ENCODE data around the gene BTF3.

Gene BTF3

DNA sequence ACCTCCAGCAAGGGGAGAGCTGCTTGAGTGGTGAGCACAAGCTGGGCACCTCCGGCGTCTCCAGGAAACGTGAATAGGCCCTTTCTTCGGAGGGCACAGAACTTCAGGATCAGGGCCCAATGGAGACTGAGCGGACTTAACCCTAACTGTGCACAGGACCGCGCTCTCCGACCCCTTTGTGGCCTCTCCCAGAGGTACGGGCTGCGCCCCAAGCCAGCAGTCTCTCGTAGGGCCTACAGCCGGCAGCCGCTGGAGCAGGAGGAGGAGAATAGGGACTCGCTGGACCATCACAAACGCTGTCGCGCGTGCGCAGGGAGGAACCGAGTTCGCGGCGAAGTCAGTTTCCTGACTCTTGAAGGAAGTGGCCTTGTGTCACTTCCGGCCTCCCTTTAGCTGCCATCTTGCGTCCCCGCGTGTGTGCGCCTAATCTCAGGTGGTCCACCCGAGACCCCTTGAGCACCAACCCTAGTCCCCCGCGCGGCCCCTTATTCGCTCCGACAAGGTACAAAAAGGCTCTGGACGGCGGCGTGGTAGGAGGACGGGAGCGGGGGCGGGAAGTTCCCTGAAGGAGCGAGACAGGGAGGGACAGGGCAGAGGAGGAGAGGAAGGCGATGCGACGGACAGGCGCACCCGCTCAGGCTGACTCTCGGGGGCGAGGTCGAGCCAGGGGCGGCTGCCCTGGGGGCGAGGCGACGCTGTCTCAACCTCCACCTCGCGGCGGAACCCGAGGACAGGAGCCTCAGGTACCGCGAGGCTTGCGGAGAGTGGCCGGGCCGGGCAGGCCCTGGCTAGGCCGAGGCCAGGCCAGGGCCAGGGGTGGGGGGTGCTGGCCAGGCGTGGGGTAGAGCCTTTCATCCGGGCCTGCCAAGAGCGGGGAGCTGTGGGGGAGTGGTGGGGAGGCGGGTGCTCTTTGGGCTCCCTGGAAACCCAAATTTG lies at the start of gene BTF3:
BTF3 (plus strand) TSS at position 386 of the 936 bp plus-strand sequence; CDS start at position 612, 226 bp downstream.
- H3K4me1 ChIP-seq (ENCODE audit: insufficient read depth, low read length) = peaks cover 41% of the 10 kb centered on the region
- no peak for TF ChIP-seq EZH2 (IDR thresholded peaks at IDR 0.05; ENCODE audit: borderline replicate concordance, low read depth, low read length, severe bottlenecking)
- TF ChIP-seq, protein P1, sequence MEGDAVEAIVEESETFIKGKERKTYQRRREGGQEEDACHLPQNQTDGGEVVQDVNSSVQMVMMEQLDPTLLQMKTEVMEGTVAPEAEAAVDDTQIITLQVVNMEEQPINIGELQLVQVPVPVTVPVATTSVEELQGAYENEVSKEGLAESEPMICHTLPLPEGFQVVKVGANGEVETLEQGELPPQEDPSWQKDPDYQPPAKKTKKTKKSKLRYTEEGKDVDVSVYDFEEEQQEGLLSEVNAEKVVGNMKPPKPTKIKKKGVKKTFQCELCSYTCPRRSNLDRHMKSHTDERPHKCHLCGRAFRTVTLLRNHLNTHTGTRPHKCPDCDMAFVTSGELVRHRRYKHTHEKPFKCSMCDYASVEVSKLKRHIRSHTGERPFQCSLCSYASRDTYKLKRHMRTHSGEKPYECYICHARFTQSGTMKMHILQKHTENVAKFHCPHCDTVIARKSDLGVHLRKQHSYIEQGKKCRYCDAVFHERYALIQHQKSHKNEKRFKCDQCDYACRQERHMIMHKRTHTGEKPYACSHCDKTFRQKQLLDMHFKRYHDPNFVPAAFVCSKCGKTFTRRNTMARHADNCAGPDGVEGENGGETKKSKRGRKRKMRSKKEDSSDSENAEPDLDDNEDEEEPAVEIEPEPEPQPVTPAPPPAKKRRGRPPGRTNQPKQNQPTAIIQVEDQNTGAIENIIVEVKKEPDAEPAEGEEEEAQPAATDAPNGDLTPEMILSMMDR (IDR thresholded peaks at IDR 0.05; ENCODE audit: borderline replicate concordance, extremely low read depth, low read length, poor library complexity, severe bottlenecking) = no peak
- DNase-seq = peak; percentile 95
- peaks cover 48% of the 10 kb centered on the region for H3K36me3 ChIP-seq (ENCODE audit: insufficient read depth, low read length)
- peak within 1 kb of the TSS; percentile 96 for H2AFZ ChIP-seq (ENCODE audit: low read depth, low read length)
- H3K27me3 ChIP-seq (ENCODE audit: insufficient read depth, low read length, poor library complexity) = no peaks in the 10 kb centered on the region
- peaks cover 41% of the 10 kb centered on the region for H4K20me1 ChIP-seq (ENCODE audit: insufficient read depth, low read length)
- H3K9me3 ChIP-seq (ENCODE audit: insufficient read depth, low read length, severe bottlenecking) = no peaks in the 10 kb centered on the region
- H3K4me2 ChIP-seq (ENCODE audit: insufficient read depth, low read length) = peak within 1 kb of the TSS; percentile 72
- H3K9ac ChIP-seq (ENCODE audit: low read depth, low read length) = peak within 1 kb of the TSS; percentile 93
- peaks cover 59% of the 10 kb centered on the region for H3K79me2 ChIP-seq (ENCODE audit: insufficient read depth, low read length)
- H3K4me3 ChIP-seq (ENCODE audit: low read depth in 1 of 2, low read length in 2 of 2) = peak within 1 kb of the TSS; percentile 72 to 75
- peak within 1 kb of the TSS; percentile 97 for H3K27ac ChIP-seq (ENCODE audit: low read length)
- ATAC-seq (ENCODE audit: insufficient read depth, low read depth) = peak; percentile 95

DNA sequence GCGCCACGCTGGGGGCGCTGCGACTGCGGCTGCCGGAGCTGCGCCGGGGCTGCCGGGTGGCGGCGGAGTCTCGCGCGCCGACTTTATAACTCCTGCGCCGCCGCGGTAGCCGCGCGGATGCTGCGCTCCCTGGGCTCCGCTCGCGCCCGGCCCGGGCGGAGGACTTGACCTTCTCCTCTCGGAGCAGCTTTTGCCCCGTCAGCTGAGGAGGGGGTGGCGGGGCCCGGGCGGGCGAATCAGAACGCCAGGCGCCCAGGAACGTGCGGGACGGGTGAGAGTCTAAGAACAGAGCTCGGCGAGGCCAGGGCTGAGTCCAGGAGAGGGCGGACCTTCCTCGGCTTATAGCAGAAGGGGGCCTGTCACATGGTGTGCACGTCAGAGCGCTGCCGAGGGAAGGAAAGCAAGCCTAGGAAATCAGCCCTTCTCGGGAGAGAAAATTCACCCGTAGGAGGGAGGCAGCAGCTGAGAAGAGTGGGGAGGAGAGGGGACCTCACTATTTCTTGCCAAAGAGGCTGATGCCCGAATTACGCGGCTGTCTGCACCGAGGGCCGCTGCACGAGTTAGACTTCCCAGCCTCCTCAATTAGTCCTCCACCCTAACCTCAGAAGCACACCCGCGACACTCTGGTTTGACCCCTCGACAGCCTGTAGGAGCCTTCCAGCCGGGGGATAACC lies 49.6 kb upstream of the BTF3 start, which contains the start of gene FOXD1:
FOXD1 (minus strand) TSS at position 315 of the 674 bp plus-strand sequence. CDS start 415 bp downstream, outside the sequence.
- DNase-seq (no peak), ATAC-seq (ENCODE audit: insufficient read depth, low read depth) (no peak)
- Histone ChIP-seq H3K9me3 (ENCODE audit: insufficient read depth, low read length, severe bottlenecking) (no peaks in the 10 kb centered on the region), H3K4me1 (ENCODE audit: insufficient read depth, low read length) (no peaks in the 10 kb centered on the region), H3K36me3 (ENCODE audit: insufficient read depth, low read length) (no peaks in the 10 kb centered on the region), H3K4me2 (ENCODE audit: insufficient read depth, low read length) (no peak within 1 kb of the TSS), H3K79me2 (ENCODE audit: insufficient read depth, low read length) (no peaks in the 10 kb centered on the region), H3K27ac (ENCODE audit: low read length) (no peak within 1 kb of the TSS), H3K27me3 (ENCODE audit: insufficient read depth, low read length, poor library complexity) (peaks cover 8% of the 10 kb centered on the region), H2AFZ (ENCODE audit: low read depth, low read length) (no peak within 1 kb of the TSS), H3K4me3 (ENCODE audit: low read depth in 1 of 2, low read length in 2 of 2) (no peak within 1 kb of the TSS), H3K9ac (ENCODE audit: low read depth, low read length) (no peak within 1 kb of the TSS), H4K20me1 (ENCODE audit: insufficient read depth, low read length) (no peaks in the 10 kb centered on the region)
- TF ChIP-seq, protein P1 (IDR thresholded peaks at IDR 0.05; ENCODE audit: borderline replicate concordance, extremely low read depth, low read length, poor library complexity, severe bottlenecking) = no peak
- no peak for TF ChIP-seq EZH2 (IDR thresholded peaks at IDR 0.05; ENCODE audit: borderline replicate concordance, low read depth, low read length, severe bottlenecking)

DNA sequence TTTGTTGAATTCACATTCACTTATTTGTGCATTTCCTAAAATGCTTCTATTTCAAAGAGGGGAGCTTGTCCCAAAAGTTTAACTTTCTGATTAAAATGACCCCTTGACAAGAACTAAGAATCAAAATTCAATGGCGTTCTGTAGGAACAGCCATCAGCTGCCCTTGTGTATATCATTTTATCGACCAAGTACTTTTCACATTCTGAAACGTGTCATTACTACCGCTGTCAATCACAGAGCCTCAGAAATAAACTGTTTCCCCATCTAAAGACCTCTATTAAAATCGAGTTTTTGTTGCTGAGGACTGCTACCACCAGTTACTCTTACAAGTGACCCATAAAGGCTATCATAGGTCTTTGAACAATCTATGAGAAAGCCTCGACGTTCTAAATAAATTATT lies 48.1 kb upstream of the BTF3 start:
- TF ChIP-seq EZH2 (IDR thresholded peaks at IDR 0.05; ENCODE audit: borderline replicate concordance, low read depth, low read length, severe bottlenecking) = no peak
- TF ChIP-seq, protein P1 (IDR thresholded peaks at IDR 0.05; ENCODE audit: borderline replicate concordance, extremely low read depth, low read length, poor library complexity, severe bottlenecking) = no peak
- H4K20me1 ChIP-seq (ENCODE audit: insufficient read depth, low read length) = no peaks in the 10 kb centered on the region
- H3K4me1 ChIP-seq (ENCODE audit: insufficient read depth, low read length) = no peaks in the 10 kb centered on the region
- H3K9ac ChIP-seq (ENCODE audit: low read depth, low read length) = no peak overlapping the region
- H3K9me3 ChIP-seq (ENCODE audit: insufficient read depth, low read length, severe bottlenecking) = no peaks in the 10 kb centered on the region
- DNase-seq (no peak), ATAC-seq (ENCODE audit: insufficient read depth, low read depth) (no peak)
- H3K79me2 ChIP-seq (ENCODE audit: insufficient read depth, low read length) = no peaks in the 10 kb centered on the region
- H3K36me3 ChIP-seq (ENCODE audit: insufficient read depth, low read length) = no peaks in the 10 kb centered on the region
- no peak overlapping the region for H3K27ac ChIP-seq (ENCODE audit: low read length)
- peaks cover 11% of the 10 kb centered on the region for H3K27me3 ChIP-seq (ENCODE audit: insufficient read depth, low read length, poor library complexity)
- no peak overlapping the region for H3K4me2 ChIP-seq (ENCODE audit: insufficient read depth, low read length)
- H3K4me3 ChIP-seq (ENCODE audit: low read depth in 1 of 2, low read length in 2 of 2) = no peak overlapping the region
- no peak overlapping the region for H2AFZ ChIP-seq (ENCODE audit: low read depth, low read length)

Data from DND-41 (cell line).